Adrenal gland (tissue), 5 donors: ENCODE data around the gene ZNF765.

Source experiments
- POLR2A ChIP-seq, 2 donors: fragments of 450-650 bp; IDR thresholded peaks; one replicate each; pipeline ENCODE4 v1.6.1; 2017; ENCODE audit warnings: antibody characterized with exemption in 2 of 2, mild to moderate bottlenecking in 2 of 2, moderate library complexity in 1 of 2
- TF ChIP-seq, protein P1 (sequence below), 6 experiments: fragments of 450-650 bp in 4 of 6; fragments of 200-600 bp in 2 of 6; sonication (generic) in 1 of 6; IDR thresholded peaks; 1 replicate in 5 of 6; 2 replicates in 1 of 6; pipeline versions ENCODE4 v1.5.1 to v1.8.0; 2016 to 2021; ENCODE audit warnings: antibody characterized with exemption in 6 of 6, mild to moderate bottlenecking in 2 of 6, moderate library complexity in 1 of 6
- donor health status: DM: no; HTN: no; CAD: no.

- TF ChIP-seq, protein P1, sequence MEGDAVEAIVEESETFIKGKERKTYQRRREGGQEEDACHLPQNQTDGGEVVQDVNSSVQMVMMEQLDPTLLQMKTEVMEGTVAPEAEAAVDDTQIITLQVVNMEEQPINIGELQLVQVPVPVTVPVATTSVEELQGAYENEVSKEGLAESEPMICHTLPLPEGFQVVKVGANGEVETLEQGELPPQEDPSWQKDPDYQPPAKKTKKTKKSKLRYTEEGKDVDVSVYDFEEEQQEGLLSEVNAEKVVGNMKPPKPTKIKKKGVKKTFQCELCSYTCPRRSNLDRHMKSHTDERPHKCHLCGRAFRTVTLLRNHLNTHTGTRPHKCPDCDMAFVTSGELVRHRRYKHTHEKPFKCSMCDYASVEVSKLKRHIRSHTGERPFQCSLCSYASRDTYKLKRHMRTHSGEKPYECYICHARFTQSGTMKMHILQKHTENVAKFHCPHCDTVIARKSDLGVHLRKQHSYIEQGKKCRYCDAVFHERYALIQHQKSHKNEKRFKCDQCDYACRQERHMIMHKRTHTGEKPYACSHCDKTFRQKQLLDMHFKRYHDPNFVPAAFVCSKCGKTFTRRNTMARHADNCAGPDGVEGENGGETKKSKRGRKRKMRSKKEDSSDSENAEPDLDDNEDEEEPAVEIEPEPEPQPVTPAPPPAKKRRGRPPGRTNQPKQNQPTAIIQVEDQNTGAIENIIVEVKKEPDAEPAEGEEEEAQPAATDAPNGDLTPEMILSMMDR (IDR thresholded peaks at IDR 0.05): peak in 4 of 6 experiments; percentile 14 to 43 (median 27)
- peak in 1 of 2 donors; percentile 47 for TF ChIP-seq POLR2A (IDR thresholded peaks at IDR 0.05)
Observed at GRCh38 chr19:53365134-53365898, 29.6 kb upstream of the ZNF765 start, which contains the start of gene ZNF525.
